SKM-1 treated with dmso at 0.1 percent for 144 hours (cell line): ENCODE data around the gene DICER1.
"Not testable (repeated sequence)": the region's sequence is repeated elsewhere in the genome, so short reads cannot be mapped to it uniquely, and the experiment has no call there.

Experiments used
- DNase-seq: peaks from one replicate; lab custom pipeline; 2025; ENCODE audit not compliant: unreplicated experiment; lab: John Stamatoyannopoulos, UW

DICER1 gene

DNA sequence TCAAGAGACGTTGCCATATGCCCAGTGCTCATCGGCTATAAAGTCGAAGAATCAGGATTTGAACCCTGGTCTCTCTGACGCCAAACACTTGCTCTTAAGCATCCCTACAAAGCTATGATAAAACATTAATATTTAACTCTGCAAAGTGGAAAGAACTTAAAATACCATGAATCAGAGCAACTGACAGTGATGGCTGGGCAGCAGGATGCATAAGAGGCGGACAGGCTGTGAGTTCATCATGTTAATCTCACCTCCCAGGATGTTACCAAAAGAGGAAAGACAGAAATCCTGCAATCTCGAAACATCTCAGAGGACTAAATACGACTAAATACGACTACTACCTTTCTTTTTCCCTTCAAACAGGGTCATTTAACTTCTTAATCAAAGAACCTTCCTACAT, 5.8 kb downstream of the DICER1 start:
- DNase-seq: no peak

GRCh38 chr14:95150910-95151309, 6.4 kb downstream of the DICER1 start:
- no peak for DNase-seq

DNA sequence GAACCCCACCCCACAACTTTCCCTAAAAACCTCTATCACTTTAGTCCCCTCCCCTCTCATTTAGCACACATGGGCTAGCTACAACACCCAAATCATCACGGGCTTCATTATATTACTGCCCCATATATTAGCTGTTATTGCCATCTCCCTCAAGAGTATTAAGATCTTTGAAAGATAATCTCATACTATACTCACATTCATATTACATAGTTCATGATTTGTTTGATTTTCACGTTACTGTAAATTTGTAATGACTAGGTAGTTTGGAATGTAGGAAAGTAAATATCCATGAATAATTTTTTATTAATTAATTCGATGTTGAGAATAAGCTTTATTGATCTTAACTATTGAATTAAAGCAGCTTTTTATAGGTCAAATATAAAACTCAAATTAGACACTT, 7.9 kb downstream of the DICER1 start:
- DNase-seq: no peak

GRCh38 chr14:95147597-95147996, 9.7 kb downstream of the DICER1 start:
- DNase-seq: no peak

- DNase-seq: no peak
Measured at GRCh38 chr14:95146079-95146771, 11.1 kb downstream of the DICER1 start.

DNA sequence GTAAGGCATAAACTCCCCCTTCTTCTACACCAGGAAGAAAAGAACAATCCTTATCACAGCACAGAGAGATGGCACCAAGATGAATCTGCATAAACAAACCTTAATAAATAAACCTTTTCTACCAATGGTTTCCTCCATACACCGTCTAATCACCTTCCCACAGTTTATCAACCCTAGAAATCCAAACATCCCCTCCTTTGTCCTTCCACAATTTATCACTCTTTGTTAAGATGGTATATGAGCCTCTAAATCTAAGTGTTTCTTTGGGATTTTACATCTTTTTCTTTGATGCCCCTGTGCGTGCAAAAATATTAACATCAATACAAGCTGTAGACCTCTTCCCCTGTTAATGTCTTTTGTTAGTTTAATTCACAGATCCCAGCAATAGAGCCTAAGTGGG, 12.5 kb downstream of the DICER1 start:
- no peak for DNase-seq

- DNase-seq: no peak
Measured at GRCh38 chr14:95143808-95144620, 13.3 kb downstream of the DICER1 start.

- no peak for DNase-seq
Measured at GRCh38 chr14:95142208-95142607, 15.1 kb downstream of the DICER1 start.

DNA sequence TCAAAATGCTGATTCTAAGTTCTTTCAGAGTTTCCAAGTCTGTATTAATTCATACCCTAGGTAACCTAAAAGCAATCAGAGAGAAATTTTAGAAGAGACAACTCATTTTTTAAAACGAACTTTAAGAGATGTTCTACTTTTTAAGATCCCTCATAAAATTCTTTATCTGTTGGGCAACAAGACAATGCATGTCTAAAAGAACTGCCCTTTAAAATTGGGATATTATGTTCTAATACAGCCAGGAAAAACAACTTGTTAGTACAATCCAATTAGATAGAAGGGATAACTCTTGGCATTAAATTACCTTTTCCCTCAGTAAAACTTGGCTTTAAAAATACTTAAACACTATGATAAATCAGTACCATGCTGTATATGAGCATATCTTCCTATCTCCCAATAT, 15.6 kb downstream of the DICER1 start:
- DNase-seq: no peak

DNA sequence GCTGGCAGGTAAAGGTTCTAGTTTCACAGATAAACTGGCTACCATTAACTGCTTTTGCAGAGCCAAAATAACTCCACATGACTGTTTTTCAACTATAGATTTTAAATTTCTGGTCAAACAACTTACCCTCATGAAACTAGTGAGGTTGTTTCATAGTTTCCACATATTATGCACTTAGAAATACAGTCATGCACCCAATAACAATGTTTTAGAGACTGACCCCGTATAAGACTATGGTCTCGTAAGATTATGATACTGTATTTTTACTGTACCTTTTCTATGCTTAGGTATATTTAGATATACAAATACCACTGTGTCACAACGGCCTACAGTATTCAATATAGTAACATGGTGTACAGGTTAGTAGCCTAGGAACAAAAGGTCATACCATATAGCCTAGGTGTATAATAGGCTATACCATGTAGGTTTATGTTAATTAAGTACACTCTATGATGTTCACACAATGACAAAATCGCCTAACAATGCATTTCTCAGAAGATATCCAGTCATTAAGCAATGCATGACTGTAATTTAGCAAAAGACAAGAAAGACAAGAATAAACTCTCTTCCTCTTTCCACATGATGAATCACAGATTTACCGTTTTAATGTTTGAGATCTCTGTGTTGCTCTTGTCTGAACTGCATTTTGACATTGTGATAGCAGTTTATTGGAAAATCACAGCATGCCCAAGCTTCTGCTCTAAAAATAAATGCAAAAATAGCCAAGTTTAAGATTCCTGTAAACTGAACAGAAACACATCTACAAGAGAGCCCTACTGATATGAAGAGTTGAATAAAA, 17.1 kb downstream of the DICER1 start:
- no peak for DNase-seq

- DNase-seq: no peak
Measured at GRCh38 chr14:95138876-95139275, 18.5 kb downstream of the DICER1 start.

- not testable (repeated sequence) for DNase-seq
Measured at GRCh38 chr14:95138455-95138854, 18.9 kb downstream of the DICER1 start.

GRCh38 chr14:95137804-95138167, 19.5 kb downstream of the DICER1 start:
- no peak for DNase-seq

GRCh38 chr14:95137164-95137803, 20.0 kb downstream of the DICER1 start:
- no peak for DNase-seq

DNA sequence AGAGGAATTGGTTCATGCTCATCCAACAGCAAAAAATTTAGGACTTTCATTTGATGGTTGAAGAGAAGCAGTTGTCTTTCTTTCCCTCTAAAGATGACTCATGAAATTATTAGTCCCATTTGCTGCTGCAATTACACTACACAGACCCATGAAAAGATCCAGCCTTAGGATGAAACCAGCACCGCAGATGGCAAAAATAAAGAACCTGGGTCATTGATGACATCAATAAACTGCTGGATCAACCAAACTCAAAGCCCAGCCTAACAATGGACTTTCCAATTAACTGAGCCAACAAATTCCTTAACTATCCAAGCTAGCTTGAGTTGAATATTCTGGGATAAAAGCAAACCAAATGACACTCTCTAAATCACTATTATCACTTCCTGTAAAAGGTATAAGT, 20.7 kb downstream of the DICER1 start:
- DNase-seq: no peak

GRCh38 chr14:95134304-95134933, 22.9 kb downstream of the DICER1 start:
- DNase-seq: no peak

DNA sequence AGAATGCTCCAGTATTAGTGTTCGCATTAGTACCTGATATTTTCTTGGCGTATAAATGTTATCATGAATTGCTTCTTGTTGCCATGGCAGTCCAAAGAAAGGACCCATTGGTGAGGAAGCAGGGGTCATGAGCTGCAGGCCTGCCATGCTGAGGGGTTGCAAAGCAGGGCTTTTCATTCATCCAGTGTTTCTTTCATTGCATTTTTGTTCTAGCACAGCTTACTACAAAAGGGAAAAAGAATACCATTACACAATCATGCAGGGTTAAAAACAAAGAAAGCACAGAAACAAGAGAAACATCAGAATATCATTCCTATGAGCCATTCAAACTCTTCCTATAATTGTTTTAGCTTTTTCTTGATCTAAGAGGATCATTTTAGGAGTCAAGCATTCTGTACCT, 24.0 kb downstream of the DICER1 start:
- DNase-seq: no peak

DNA sequence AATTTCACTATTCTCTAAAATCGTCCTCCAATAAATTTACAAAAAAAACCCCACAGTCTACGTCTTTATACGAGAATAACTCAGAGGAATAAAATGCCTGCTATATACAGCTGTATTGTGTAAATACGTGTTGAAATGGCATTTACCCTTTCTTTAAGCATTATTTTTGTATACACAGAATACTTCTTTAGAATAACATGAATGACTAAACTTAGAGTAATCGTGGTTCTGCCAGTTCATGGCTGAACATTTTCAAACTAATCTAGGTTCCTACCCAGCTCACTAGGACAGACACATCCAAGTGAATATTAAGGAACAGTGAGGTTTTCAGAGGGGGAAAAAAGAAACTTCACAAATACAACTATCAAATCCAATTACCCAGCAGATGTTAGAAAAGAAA, 24.6 kb downstream of the DICER1 start:
- no peak for DNase-seq

DNA sequence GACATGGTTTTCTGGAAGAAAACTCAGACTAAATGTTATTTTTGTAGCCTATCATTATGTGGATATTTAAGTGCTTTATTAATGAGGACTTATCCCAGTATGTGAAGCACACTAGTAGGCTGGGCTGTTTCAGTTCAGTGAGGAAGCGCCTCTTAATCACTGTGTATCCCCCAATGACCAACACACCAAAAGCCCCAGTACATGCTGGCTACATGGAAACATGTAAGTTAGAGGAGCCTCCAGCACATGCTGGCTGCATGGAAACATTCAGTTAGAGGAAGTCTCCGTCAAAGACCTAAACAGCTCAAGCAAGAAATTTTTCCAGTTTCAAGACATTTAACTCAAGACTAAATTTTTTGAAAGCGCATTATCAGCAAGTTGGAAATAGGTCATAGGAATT, 26.8 kb downstream of the DICER1 start:
- no peak for DNase-seq

DNA sequence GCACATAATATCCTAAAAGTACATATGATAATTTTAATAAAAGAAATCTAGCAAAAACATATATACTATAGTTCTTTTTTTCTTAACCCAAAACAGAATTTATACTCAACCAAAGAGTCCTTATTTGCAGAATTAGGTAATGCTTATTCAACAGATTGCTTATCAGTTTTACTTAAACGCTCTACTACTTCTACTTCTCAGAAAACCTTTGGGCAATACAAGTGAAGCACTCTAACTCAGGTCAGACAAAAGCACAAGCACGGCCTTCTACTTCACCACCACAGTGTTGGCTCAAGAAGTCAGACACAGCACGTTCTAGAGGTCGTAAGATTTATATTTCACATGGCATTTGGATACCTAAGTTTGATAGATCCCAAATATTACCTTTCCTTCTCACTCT, 29.2 kb downstream of the DICER1 start:
- no peak for DNase-seq

- no peak for DNase-seq
Measured at GRCh38 chr14:95127531-95127911, 29.8 kb downstream of the DICER1 start.
